ENCODE data around the gene CD4. TPM values are rescaled to one million over a fixed set of nuclear protein-coding genes. Genes with fewer than 3 reads are reported as not detected.

The CD4 gene
- total RNA-seq, 4 donors from 2014 or later, result 16.4 to 65.4 (median 29.6) TPM

DNA sequence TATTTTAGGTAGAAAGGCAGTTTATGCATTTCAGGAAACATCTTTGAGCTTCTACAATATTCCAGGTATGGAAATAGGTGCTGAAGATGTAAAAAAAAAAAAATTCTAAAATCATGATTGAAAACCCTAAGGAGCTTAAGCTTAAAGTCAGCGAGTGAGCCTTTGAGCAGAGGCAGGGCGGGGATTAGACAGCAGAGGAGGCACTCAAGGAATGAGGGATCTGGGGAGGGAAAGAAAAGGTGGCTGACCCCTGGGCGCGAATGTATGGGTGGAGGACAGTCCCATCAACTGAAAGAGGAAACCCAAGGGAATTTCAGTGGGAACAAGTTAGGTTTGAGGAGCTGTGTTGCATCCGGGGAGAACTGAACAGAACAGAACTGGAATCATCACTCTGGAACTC lies 29.6 kb upstream of the CD4 start:
- TF ChIP-seq, protein P1, sequence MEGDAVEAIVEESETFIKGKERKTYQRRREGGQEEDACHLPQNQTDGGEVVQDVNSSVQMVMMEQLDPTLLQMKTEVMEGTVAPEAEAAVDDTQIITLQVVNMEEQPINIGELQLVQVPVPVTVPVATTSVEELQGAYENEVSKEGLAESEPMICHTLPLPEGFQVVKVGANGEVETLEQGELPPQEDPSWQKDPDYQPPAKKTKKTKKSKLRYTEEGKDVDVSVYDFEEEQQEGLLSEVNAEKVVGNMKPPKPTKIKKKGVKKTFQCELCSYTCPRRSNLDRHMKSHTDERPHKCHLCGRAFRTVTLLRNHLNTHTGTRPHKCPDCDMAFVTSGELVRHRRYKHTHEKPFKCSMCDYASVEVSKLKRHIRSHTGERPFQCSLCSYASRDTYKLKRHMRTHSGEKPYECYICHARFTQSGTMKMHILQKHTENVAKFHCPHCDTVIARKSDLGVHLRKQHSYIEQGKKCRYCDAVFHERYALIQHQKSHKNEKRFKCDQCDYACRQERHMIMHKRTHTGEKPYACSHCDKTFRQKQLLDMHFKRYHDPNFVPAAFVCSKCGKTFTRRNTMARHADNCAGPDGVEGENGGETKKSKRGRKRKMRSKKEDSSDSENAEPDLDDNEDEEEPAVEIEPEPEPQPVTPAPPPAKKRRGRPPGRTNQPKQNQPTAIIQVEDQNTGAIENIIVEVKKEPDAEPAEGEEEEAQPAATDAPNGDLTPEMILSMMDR (IDR thresholded peaks at IDR 0.05; ENCODE audit: low read depth), result no peak

DNA sequence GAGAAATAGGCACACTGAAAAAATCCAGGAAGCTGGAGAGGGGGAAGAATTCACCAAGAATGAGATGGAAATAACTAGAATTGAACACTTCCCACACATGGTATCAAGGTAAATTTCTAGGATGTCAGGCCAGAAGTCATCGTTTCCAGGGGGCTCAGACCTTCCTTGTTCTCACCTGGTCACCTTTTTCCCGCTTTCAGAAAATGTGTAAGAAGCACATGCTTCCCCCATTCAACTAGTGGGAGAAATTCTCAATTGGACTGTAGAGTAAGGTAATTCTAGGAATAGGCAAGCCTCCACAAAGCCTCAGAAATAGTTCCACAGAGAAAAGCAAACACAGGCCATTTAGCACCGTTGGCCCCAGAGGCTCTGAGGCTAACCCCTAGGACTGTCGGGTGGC lies 25.9 kb upstream of the CD4 start:
- TF ChIP-seq, protein P1 (IDR thresholded peaks at IDR 0.05; ENCODE audit: low read depth), result no peak

DNA sequence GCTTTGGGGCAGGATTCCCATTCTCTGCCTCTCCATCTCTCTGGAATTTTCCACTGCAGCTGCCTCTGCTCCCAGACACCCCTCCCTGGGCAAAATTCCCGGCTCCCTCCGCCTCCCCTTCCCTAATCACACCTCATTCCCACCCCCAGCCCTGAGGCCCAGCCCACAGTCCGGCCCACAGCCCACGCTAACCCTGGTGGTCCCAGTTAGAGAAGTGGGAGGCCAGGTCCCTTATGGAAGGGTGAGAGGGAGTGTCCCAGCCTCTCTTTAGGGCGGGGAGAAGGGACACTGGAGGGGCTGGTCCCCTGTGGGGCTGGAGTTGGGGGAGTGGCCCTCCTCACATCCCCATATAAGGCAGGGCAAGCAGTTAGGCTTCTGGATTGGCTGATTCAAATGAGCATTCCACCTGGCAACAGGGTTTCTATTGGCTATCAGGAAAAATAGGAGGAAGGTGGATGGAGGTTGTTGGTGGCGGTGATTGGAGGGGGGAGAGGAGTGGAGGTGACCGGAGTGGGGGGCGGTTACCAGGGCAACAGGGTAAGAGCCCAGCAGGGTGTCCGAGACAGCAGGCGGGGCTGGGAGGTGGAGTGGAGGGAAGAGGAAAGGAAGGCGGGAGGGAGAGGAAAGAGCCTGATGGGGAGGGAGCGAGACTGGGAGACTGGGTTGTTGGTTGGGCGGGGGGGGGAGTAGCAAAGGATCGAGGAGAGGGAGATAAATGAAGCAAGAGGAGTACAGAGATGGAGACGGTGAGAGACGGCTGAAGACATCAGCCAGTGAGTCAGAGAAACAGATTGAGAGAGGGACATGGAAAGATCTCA lies 25.1 kb upstream of the CD4 start:
- TF ChIP-seq, protein P1 (IDR thresholded peaks at IDR 0.05; ENCODE audit: low read depth), result no peak

DNA sequence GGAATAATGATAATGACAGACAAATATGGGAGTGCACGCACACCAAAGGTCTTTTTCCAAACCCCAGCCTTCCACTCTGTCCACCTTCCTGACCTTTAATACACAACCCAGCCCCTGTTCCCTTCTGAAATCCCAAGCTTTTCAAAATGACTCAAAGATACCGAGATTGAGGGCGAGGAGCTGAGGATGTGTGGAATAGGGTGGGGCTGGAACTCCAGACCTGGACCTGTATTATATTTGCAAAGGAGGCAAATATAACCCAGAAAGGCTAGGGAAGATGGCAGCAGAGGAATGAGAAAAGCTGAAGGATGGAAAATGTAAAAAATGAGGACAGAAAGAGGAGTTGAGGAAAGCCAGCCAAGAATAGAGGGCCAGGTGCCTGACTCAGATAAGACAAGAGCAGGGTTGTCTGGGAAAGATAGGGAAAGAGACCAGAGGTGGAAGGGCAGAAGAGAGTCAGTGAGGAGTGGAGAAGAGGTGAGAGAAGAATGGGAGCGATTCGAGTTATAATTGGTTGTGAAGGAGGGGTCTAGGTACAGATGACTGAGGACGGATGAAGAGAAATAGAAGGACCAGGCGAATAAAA lies 24.2 kb upstream of the CD4 start:
- TF ChIP-seq, protein P1 (IDR thresholded peaks at IDR 0.05; ENCODE audit: low read depth), result no peak

DNA sequence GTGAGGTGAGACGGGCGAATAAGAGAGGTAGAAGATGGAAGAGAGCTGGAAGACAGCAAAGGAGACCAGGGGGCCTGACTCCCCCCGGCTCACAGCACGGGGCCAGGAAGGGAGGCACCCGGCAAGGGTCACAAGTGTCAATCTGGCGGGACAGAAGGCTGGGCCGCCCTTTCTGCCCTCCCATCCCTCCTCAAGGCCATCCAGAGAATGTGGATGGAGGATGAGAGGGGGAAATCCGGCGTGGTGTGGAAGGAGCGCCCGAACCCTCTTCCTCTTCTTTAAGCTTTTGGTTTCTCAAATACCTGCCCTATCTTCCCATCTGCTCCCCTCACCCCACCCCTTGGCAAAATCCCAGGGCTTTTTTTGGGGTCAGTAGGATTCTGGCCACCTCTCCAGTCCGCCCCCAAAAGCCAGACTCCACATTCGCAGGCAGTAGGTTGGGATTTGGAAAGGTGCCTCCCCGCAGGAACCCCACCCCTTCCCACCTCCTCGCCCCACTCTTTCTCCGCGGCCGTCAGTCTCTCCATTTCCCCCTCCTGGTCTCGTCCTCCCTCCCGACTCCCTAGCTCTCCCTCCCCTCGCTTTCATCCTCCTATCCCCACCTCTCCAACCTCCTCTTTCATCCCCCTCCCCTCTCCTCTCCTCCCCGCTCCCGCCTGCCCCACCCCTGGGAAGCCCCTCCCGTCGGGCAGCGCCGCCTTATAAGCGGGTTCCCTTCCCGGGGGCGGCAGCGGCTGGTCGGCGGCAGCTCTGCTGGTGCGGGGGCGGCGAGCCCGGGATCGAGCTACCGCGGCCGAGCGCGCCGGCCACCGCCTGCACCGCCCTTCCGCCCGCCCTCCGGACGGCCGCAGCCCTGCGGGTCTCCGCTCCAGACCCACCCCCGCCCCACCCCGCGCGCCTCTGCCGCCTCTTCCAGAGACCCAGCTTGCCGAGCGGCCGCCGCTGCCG lies 23.4 kb upstream of the CD4 start, which contains the start of gene PTMS:
PTMS (plus strand) TSS at position 730 of the 948 bp plus-strand sequence. CDS start 343 bp downstream, outside the sequence.
- TF ChIP-seq, protein P1 (IDR thresholded peaks at IDR 0.05; ENCODE audit: low read depth), result no peak

DNA sequence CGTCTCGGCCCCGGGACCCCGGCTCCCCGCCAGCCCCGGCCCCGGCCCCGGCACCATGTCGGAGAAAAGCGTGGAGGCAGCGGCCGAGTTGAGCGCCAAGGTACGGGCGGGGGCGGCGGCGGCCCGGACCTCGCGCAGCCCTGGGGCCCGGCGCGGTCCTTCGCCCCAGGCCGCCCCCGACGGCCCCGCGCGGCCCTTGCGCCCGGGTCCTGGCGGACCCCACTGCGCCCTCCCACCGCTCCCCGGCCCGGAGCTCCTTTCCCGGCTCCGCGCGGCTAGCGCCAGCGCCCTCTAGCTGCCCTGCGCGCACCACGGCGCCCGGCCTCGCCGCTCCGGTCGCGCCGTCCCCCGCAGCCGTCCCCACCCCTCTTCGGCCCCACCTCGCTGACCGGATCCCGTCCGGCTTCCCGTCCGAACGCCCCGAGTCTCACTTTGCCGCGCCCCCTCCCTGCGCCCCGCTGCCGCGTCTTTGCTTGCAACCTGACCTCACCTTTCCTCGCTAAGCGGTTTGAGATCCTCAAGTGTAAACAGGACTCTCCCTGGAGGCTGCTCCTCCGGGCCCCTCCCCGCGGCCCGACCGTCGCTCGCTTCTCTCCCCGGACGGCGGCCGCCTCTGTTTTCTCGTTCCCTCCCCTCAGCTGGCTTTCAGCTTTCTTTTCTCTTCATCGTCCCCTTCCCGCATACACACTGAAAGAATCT lies 22.5 kb upstream of the CD4 start:
- TF ChIP-seq, protein P1 (IDR thresholded peaks at IDR 0.05; ENCODE audit: low read depth), result no peak

Measured in subcutaneous adipose tissue (tissue), 4 donors.